PC-3 (cell line): ENCODE data around the gene ACY1. TPM values are rescaled to one million over a fixed set of nuclear protein-coding genes. Genes with fewer than 3 reads are reported as not detected.
A peak's percentile ranks its signal among the peaks of the same experiment; 100 is the strongest.

Experiments
- ATAC-seq: fragments of 200-7000 bp; cut with Tn5 transposase; 2 replicates; pipeline ENCODE4 v1.9.1; 2020; ENCODE audit warnings: mild to moderate bottlenecking, moderate library complexity
- BruUV-seq: library from RNA; stranded (reverse); fragments of 400-500 nt; replicated peaks from 2 replicates; lab custom pipeline; 2021; lab: Mats Ljungman, UMichigan
- CTCF ChIA-PET: fragments of 300-600 bp; sonication (Branson Sonifier 250); formaldehyde crosslinking; loops from one replicate; lab custom pipeline; 2022; ENCODE audit warnings: antibody characterized with exemption; lab: Charles Lee
- POLR2A ChIA-PET: fragments of 300-600 bp; sonication (Branson Sonifier 250); formaldehyde crosslinking; loops from one replicate; lab custom pipeline; 2022; ENCODE audit warnings: antibody characterized with exemption; ENCODE audit not compliant: unreplicated experiment; lab: Charles Lee
- DNase-seq: peaks from one replicate; pipeline ENCODE4 v3.0.0-alpha.2; 2015
- H2AFZ ChIP-seq: fragments of 300-600 bp; sonication (generic); 2 replicates; pipeline ENCODE4 v1.6.0; 2016; ENCODE audit warnings: antibody characterized with exemption, low read length
- H3F3A ChIP-seq: fragments of 300-600 bp; sonication (generic); one replicate; pipeline ENCODE4 v1.6.0; 2017; ENCODE audit warnings: antibody characterized with exemption, low read length, control low read depth, mild to moderate bottlenecking; ENCODE audit not compliant: unreplicated experiment
- H3K27ac ChIP-seq: fragments of 300-600 bp; sonication (generic); 2 replicates; pipeline ENCODE4 v1.5.1; 2016; ENCODE audit warnings: mild to moderate bottlenecking, low read length
- H3K27me3 ChIP-seq: fragments of 300-600 bp; sonication (generic); 2 replicates; pipeline ENCODE4 v1.6.1; 2016; ENCODE audit warnings: low read length, mixed read lengths
- H3K36me3 ChIP-seq: fragments of 300-600 bp; sonication (generic); 2 replicates; pipeline ENCODE4 v1.6.1; 2016; ENCODE audit warnings: low read depth, mixed run types, low read length, mixed read lengths
- H3K4me1 ChIP-seq: fragments of 300-600 bp; sonication (generic); 2 replicates; pipeline ENCODE4 v1.5.1; 2016; ENCODE audit warnings: low read length; ENCODE audit not compliant: insufficient read depth
- H3K4me2 ChIP-seq: fragments of 300-600 bp; sonication (generic); 2 replicates; pipeline ENCODE4 v1.6.0; 2016; ENCODE audit warnings: low read length
- H3K4me3 ChIP-seq: fragments of 300-600 bp; sonication (generic); 2 replicates; pipeline ENCODE4 v1.5.1; 2016; ENCODE audit warnings: mild to moderate bottlenecking, low read length, mixed read lengths
- H3K79me2 ChIP-seq: fragments of 300-600 bp; sonication (generic); 2 replicates; pipeline ENCODE4 v1.6.1; 2017; ENCODE audit warnings: low read length, mixed read lengths
- H3K9ac ChIP-seq: fragments of 300-600 bp; sonication (generic); 2 replicates; pipeline ENCODE4 v1.6.0; 2016; ENCODE audit warnings: mild to moderate bottlenecking, low read length
- H3K9me2 ChIP-seq: fragments of 300-600 bp; sonication (generic); replicated peaks from 2 replicates; pipeline ENCODE4 v1.6.1; 2016; ENCODE audit warnings: mixed run types, low read length, mixed read lengths
- H3K9me3 ChIP-seq: fragments of 300-600 bp; sonication (generic); 2 replicates; pipeline ENCODE4 v1.6.1; 2016; ENCODE audit warnings: low read length, mixed read lengths
- H4K20me1 ChIP-seq: fragments of 300-600 bp; sonication (generic); 2 replicates; pipeline ENCODE4 v1.6.1; 2016; ENCODE audit warnings: low read length, mixed read lengths
- CTCF ChIP-seq: fragments of 300-600 bp; sonication (generic); conservative IDR thresholded peaks from 2 replicates; pipeline ENCODE4 v1.5.1; 2017; ENCODE audit warnings: antibody characterized with exemption, low read depth, mild to moderate bottlenecking, low read length
- EZH2 ChIP-seq: fragments of 300-600 bp; sonication (generic); IDR thresholded peaks from one replicate; pipeline ENCODE4 v1.6.1; 2017; ENCODE audit warnings: antibody characterized with exemption, mild to moderate bottlenecking, low read length; ENCODE audit not compliant: unreplicated experiment
- EZH2phosphoT487 ChIP-seq: fragments of 300-600 bp; sonication (generic); IDR thresholded peaks from 2 replicates; pipeline ENCODE4 v1.6.1; 2018; ENCODE audit warnings: mild to moderate bottlenecking, antibody characterized with exemption, low read length, borderline replicate concordance
- intact Hi-C: fragments of 100-400 bp; cut with micrococcal nuclease; formaldehyde crosslinking; loops from 2 replicates; pipeline ENCODE4 v1.9.0; 2023
- total RNA-seq: library from RNA; depleted of rRNA; stranded (reverse); fragments of >200 nt; gene quantifications from 2 replicates; pipeline ENCODE4 v1.2.3, GENCODE V29; 2014

The ACY1 gene
- total RNA-seq, 1 experiment from 2014 or later = 71.3 TPM

GRCh38 chr3:52036829-52037228 is 53.5 kb downstream of the ACY1 start:
- POLR2A ChIA-PET = interaction anchor here (0.6 kb wide), 1 partner anchor 25 kb away, joined by 3 read pairs; no protein-coding TSS in a partner anchor
- peak; percentile 51 for ATAC-seq
- H3K9ac ChIP-seq = no peak overlapping the region

GRCh38 chr3:52037291-52037690 is 54.0 kb downstream of the ACY1 start:
- CTCF ChIA-PET = interaction anchor here (1.0 to 2.4 kb wide), 2 partner anchors 16 to 36 kb away, joined by 3 to 15 read pairs; no protein-coding TSS in a partner anchor
- H3K36me3 ChIP-seq = no peaks in the 10 kb centered on the region
- intact Hi-C loops = no loop called here

More at GRCh38 chr3:52036829-52037228, 53.5 kb downstream of the ACY1 start:
- Histone ChIP-seq H3K9me2 (no peaks in the 10 kb centered on the region), H3F3A (no peaks in the 10 kb centered on the region), H3K79me2 (no peaks in the 10 kb centered on the region), H3K4me1 (peaks cover 19% of the 10 kb centered on the region), H3K9me3 (no peaks in the 10 kb centered on the region), H3K4me3 (no peak overlapping the region), H2AFZ (no peak overlapping the region), H3K4me2 (no peak overlapping the region), H3K27me3 (no peaks in the 10 kb centered on the region), H3K36me3 (no peaks in the 10 kb centered on the region), H3K27ac (no peak overlapping the region), H4K20me1 (no peaks in the 10 kb centered on the region)
- TF ChIP-seq CTCF = peak; percentile 39; the same call in 1 of the 2 replicates
- no peak for TF ChIP-seq EZH2phosphoT487
- intact Hi-C loops = no loop called here
- CTCF ChIA-PET = interaction anchor here (0.6 to 2.4 kb wide), 4 partner anchors 14 to 184 kb away, joined by 3 to 15 read pairs (median 4); partner anchors contain the start of gene DUSP7
- BruUV-seq = no TSS peak
- DNase-seq = peak; percentile 39

More at GRCh38 chr3:52037291-52037690, 54.0 kb downstream of the ACY1 start:
- Histone ChIP-seq H3K4me3 (no peak overlapping the region), H4K20me1 (no peaks in the 10 kb centered on the region), H3K27me3 (no peaks in the 10 kb centered on the region), H2AFZ (no peak overlapping the region), H3K9me3 (no peaks in the 10 kb centered on the region), H3K9ac (no peak overlapping the region), H3K9me2 (no peaks in the 10 kb centered on the region), H3K27ac (no peak overlapping the region), H3K4me1 (peaks cover 19% of the 10 kb centered on the region), H3K79me2 (no peaks in the 10 kb centered on the region), H3F3A (no peaks in the 10 kb centered on the region), H3K4me2 (no peak overlapping the region)
- DNase-seq = no peak
- BruUV-seq = no TSS peak
- ATAC-seq = no peak
- TF ChIP-seq EZH2phosphoT487 (no peak), CTCF (no peak), EZH2 (no peak)
- POLR2A ChIA-PET = no interaction called here
